AG04449 (cell line): ENCODE results near the gene SVOP.
"Not testable (repeated sequence)": the region's sequence is repeated elsewhere in the genome, so short reads cannot be mapped to it uniquely, and the experiment has no call there.

Experiments
- CTCF ChIA-PET: fragments of 350-600 bp; formaldehyde crosslinking; extraction: SDS; loops from one replicate; lab custom pipeline; 2021; ENCODE audit warnings: antibody characterized with exemption; lab: Yijun Ruan, JAX
- POLR2A ChIA-PET: fragments of 400-600, 350-600 bp; formaldehyde crosslinking; extraction: SDS; loops from one replicate; lab custom pipeline; 2020; ENCODE audit warnings: antibody characterized with exemption, inconsistent platforms; lab: Yijun Ruan, JAX
- DNase-seq: peaks from one replicate; pipeline ENCODE4 v3.0.0-alpha.2; 2010; ENCODE audit warnings: low read depth, low spot score
- H3K4me3 ChIP-seq: 2 replicates; pipeline ENCODE4 v1.5.1; 2011; ENCODE audit warnings: low read depth, mild to moderate bottlenecking, control low read depth, low read length
- CTCF ChIP-seq: IDR thresholded peaks from one replicate; pipeline ENCODE4 v1.5.1; 2011; ENCODE audit warnings: mild to moderate bottlenecking, moderate library complexity, low read length, control low read depth, inconsistent platforms; ENCODE audit not compliant: insufficient read depth; ENCODE audit errors: missing control alignments

The SVOP gene

DNA sequence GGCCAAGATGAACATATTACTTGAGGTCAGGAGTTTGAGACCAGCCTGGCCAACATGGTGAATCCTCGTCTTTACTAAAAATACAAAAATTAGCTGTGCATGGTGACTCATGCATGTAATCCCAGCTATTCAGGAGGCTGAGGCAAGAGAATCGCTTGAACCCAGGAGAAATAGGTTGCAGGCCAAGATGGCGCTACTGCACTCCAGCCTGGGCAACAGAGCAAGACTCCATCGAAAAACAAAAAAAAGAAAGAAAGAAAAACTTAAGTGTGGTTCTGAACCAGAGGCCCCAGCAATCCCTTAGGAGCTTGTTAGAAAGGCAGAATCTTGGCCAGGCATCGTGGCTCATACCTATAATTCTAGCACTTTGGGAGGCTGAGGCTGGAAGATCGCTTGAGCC lies 24.5 kb downstream of the SVOP start:
- no peak for TF ChIP-seq CTCF
- ChIA-PET POLR2A (no interaction called here), CTCF (no interaction called here)
- H3K4me3 ChIP-seq, result no peak overlapping the region
- DNase-seq, result no peak

GRCh38 chr12:108995370-108995992 lies 25.4 kb downstream of the SVOP start:
- DNase-seq, result no peak
- POLR2A ChIA-PET, result no interaction called here
- no peak for TF ChIP-seq CTCF
- CTCF ChIA-PET, result no interaction called here
- no peak overlapping the region for H3K4me3 ChIP-seq

DNA sequence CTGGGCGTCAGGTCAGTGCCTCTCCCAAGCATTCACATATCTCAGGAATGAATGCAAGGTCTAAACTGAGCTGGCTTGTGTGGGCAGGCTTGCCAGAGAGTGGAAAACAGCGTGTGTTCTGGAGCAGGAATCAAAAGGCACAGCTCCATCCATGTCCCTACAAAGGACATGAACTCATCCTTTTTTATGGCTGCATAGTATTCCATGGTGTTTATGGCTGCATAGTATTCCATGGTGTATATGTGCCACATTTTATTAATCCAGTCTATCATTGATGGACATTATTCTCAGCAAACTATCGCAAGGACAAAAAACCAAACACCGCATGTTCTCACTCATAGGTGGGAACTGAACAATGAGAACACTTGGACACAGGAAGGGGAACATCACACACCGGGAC lies 30.8 kb downstream of the SVOP start:
- DNase-seq, POLR2A ChIA-PET, H3K4me3 ChIP-seq: not testable (repeated sequence)
- CTCF ChIA-PET, result interaction anchor here (0.8 to 1.1 kb wide), 2 partner anchors 10 to 39 kb away, joined by 3 read pairs; no protein-coding TSS in a partner anchor

DNA sequence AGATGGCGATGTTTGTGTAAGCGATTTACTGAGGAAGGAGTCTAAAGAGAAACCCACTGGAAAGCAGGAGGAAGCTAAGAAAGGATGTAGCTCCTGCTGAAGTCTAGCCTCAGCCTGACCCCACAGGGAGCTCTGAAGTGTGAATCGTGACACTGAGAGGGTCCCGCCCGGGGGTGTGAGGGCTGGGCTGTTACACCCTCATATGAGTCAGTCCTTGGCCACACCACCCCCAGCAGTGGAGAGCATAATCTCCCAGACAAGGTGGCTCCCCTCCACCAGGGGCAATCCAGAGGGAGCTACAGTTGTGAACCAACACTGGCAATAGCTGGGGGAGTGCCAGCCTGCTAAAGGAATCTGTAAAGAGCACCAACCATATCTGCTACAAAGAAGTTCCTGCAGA lies 31.5 kb downstream of the SVOP start:
- ChIA-PET CTCF (interaction anchor here (0.8 to 1.1 kb wide), 2 partner anchors 9 to 39 kb away, joined by 3 read pairs; no protein-coding TSS in a partner anchor), POLR2A (no interaction called here)
- DNase-seq, result no peak
- TF ChIP-seq CTCF, result no peak
- no peak overlapping the region for H3K4me3 ChIP-seq

- no peak for TF ChIP-seq CTCF
- H3K4me3 ChIP-seq, result no peak overlapping the region
- POLR2A ChIA-PET, result no interaction called here
- DNase-seq, result no peak
- CTCF ChIA-PET, result no interaction called here
Observed at GRCh38 chr12:108985750-108986149, 35.1 kb downstream of the SVOP start.

DNA sequence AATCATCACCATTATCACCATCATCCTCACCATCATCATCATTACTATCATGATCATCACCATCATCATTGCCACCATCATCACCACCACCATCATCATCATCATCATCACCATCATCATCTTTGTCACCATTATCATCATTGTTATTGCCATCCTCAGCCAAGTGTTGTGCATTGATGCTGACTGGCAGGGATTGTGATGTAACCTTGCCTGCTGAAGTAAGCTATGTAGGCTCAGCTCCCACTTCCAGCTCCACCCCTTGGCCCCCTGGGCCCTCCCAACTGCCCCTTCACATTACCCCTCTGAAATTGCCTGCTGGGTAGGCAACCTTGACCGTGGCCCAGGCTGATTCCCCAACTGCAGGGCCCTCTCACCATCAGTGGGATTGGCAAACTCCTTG lies 37.6 kb downstream of the SVOP start:
- ChIA-PET CTCF (no interaction called here), POLR2A (no interaction called here)
- H3K4me3 ChIP-seq, result no peak overlapping the region
- TF ChIP-seq CTCF, result no peak
- DNase-seq, result no peak

DNA sequence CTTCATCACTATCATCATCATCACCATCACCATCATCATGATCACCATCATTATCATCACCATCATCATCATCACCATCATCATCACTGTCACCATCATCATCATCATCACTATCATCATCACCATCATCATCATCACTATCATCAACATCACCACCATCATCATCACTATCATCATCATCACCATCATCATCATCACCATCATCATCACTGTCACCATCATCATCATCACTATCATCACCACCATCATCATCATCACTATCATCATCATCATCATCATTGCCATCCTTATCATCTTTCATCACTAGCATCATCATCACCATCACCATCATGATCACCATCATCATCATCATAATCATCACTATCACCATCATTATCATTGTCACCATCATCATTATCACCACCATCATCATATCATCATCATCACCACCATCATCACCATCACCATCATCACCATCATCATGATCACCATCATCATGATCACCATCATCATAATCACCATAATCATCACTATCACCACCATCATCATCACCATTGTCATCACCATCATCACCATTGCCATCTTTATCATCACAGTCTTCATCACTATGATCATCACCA lies 38.1 kb downstream of the SVOP start:
- ChIA-PET POLR2A (no interaction called here), CTCF (no interaction called here)
- no peak for DNase-seq
- no peak for TF ChIP-seq CTCF
- H3K4me3 ChIP-seq, result no peak overlapping the region
